ENCODE results near the gene RNF157. TPM values are rescaled to one million over a fixed set of nuclear protein-coding genes. Genes with fewer than 3 reads are reported as not detected.

Gene RNF157
- total RNA-seq, 1 experiment from 2014 or later: 11.2 TPM

DNA sequence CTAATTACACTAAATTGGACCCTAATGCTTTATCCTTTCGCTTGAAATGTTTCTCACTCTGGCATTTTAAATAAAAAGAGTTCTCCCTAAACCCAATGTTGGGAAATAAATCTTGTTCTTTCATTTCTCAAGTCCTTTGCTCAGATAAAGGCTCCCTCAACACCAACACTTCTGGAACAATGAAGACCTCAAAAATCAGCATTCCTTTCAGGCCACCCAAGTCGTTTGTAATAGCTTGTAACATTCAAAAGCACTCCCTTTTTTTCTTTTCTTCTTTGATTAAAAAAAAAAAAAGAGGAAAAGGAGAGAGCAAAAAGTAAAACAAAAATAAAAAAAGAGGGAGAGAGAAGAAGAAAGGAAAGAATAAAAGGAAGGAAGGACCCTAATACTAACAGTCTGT, 76.0 kb downstream of the RNF157 start (continued):
- no peak for TF ChIP-seq EMX1 (CRISPR knock-in tag; IDR thresholded peaks at IDR 0.05)
- no peak for TF ChIP-seq TEAD1 (CRISPR knock-in tag; IDR thresholded peaks at IDR 0.05)
- TF ChIP-seq, protein P1, sequence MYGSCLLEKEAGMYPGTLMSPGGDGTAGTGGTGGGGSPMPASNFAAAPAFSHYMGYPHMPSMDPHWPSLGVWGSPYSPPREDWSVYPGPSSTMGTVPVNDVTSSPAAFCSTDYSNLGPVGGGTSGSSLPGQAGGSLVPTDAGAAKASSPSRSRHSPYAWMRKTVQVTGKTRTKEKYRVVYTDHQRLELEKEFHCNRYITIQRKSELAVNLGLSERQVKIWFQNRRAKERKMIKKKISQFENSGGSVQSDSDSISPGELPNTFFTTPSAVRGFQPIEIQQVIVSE (CRISPR knock-in tag; IDR thresholded peaks at IDR 0.05; ENCODE audit: borderline replicate concordance): no peak
- no peak for TF ChIP-seq ZNF416 (CRISPR knock-in tag; IDR thresholded peaks at IDR 0.05)
- no peak for TF ChIP-seq TP53 (CRISPR knock-in tag; IDR thresholded peaks at IDR 0.05)
- TF ChIP-seq, protein P2, sequence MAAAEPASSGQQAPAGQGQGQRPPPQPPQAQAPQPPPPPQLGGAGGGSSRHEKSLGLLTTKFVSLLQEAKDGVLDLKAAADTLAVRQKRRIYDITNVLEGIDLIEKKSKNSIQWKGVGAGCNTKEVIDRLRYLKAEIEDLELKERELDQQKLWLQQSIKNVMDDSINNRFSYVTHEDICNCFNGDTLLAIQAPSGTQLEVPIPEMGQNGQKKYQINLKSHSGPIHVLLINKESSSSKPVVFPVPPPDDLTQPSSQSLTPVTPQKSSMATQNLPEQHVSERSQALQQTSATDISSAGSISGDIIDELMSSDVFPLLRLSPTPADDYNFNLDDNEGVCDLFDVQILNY (CRISPR knock-in tag; IDR thresholded peaks at IDR 0.05): no peak
- TF ChIP-seq, protein P3, sequence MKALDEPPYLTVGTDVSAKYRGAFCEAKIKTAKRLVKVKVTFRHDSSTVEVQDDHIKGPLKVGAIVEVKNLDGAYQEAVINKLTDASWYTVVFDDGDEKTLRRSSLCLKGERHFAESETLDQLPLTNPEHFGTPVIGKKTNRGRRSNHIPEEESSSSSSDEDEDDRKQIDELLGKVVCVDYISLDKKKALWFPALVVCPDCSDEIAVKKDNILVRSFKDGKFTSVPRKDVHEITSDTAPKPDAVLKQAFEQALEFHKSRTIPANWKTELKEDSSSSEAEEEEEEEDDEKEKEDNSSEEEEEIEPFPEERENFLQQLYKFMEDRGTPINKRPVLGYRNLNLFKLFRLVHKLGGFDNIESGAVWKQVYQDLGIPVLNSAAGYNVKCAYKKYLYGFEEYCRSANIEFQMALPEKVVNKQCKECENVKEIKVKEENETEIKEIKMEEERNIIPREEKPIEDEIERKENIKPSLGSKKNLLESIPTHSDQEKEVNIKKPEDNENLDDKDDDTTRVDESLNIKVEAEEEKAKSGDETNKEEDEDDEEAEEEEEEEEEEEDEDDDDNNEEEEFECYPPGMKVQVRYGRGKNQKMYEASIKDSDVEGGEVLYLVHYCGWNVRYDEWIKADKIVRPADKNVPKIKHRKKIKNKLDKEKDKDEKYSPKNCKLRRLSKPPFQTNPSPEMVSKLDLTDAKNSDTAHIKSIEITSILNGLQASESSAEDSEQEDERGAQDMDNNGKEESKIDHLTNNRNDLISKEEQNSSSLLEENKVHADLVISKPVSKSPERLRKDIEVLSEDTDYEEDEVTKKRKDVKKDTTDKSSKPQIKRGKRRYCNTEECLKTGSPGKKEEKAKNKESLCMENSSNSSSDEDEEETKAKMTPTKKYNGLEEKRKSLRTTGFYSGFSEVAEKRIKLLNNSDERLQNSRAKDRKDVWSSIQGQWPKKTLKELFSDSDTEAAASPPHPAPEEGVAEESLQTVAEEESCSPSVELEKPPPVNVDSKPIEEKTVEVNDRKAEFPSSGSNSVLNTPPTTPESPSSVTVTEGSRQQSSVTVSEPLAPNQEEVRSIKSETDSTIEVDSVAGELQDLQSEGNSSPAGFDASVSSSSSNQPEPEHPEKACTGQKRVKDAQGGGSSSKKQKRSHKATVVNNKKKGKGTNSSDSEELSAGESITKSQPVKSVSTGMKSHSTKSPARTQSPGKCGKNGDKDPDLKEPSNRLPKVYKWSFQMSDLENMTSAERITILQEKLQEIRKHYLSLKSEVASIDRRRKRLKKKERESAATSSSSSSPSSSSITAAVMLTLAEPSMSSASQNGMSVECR (CRISPR knock-in tag; IDR thresholded peaks at IDR 0.05; ENCODE audit: borderline replicate concordance): no peak
- TF ChIP-seq RORB (CRISPR knock-in tag; IDR thresholded peaks at IDR 0.05): no peak
- no peak for TF ChIP-seq SOX15 (CRISPR knock-in tag; IDR thresholded peaks at IDR 0.05)
- TF ChIP-seq IRF2 (CRISPR knock-in tag; IDR thresholded peaks at IDR 0.05; ENCODE audit: borderline replicate concordance, low read depth): no peak
- TF ChIP-seq ZNF219 (CRISPR knock-in tag; IDR thresholded peaks at IDR 0.05; ENCODE audit: borderline replicate concordance): no peak
- TF ChIP-seq, protein P4, sequence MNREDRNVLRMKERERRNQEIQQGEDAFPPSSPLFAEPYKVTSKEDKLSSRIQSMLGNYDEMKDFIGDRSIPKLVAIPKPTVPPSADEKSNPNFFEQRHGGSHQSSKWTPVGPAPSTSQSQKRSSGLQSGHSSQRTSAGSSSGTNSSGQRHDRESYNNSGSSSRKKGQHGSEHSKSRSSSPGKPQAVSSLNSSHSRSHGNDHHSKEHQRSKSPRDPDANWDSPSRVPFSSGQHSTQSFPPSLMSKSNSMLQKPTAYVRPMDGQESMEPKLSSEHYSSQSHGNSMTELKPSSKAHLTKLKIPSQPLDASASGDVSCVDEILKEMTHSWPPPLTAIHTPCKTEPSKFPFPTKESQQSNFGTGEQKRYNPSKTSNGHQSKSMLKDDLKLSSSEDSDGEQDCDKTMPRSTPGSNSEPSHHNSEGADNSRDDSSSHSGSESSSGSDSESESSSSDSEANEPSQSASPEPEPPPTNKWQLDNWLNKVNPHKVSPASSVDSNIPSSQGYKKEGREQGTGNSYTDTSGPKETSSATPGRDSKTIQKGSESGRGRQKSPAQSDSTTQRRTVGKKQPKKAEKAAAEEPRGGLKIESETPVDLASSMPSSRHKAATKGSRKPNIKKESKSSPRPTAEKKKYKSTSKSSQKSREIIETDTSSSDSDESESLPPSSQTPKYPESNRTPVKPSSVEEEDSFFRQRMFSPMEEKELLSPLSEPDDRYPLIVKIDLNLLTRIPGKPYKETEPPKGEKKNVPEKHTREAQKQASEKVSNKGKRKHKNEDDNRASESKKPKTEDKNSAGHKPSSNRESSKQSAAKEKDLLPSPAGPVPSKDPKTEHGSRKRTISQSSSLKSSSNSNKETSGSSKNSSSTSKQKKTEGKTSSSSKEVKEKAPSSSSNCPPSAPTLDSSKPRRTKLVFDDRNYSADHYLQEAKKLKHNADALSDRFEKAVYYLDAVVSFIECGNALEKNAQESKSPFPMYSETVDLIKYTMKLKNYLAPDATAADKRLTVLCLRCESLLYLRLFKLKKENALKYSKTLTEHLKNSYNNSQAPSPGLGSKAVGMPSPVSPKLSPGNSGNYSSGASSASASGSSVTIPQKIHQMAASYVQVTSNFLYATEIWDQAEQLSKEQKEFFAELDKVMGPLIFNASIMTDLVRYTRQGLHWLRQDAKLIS (CRISPR knock-in tag; IDR thresholded peaks at IDR 0.05; ENCODE audit: borderline replicate concordance): no peak
- TF ChIP-seq, protein P5, sequence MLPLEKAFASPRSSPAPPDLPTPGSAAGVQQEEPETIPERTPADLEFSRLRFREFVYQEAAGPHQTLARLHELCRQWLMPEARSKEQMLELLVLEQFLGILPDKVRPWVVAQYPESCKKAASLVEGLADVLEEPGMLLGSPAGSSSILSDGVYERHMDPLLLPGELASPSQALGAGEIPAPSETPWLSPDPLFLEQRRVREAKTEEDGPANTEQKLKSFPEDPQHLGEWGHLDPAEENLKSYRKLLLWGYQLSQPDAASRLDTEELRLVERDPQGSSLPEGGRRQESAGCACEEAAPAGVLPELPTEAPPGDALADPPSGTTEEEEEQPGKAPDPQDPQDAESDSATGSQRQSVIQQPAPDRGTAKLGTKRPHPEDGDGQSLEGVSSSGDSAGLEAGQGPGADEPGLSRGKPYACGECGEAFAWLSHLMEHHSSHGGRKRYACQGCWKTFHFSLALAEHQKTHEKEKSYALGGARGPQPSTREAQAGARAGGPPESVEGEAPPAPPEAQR (CRISPR knock-in tag; IDR thresholded peaks at IDR 0.05): no peak
- TF ChIP-seq, protein P6, sequence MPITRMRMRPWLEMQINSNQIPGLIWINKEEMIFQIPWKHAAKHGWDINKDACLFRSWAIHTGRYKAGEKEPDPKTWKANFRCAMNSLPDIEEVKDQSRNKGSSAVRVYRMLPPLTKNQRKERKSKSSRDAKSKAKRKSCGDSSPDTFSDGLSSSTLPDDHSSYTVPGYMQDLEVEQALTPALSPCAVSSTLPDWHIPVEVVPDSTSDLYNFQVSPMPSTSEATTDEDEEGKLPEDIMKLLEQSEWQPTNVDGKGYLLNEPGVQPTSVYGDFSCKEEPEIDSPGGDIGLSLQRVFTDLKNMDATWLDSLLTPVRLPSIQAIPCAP (CRISPR knock-in tag; IDR thresholded peaks at IDR 0.05): no peak

DNA sequence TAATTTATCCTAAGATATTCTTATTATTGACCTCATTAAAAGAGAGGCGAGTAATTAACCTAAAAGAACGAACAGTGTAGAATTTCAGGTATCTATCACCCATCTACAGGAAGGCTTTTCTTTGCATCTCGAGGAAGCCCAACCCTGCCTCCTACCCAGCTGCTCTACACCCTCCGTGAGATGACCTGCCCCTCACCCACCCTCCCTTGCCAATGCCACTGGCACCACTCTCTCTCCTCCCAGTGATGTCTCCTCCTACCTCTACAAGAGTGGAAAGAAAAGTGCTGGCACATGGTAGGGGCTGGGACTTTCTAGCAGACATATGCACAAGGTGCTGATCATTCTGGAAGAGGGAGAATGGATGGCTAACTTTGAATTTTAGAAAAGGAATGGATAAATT, 76.4 kb downstream of the RNF157 start:
- ChIA-PET POLR2A (no interaction called here), CTCF (interaction anchor here (1.8 kb wide), 2 partner anchors 18 to 43 kb away, joined by 4 to 6 read pairs; no protein-coding TSS in a partner anchor)
- Mint-ChIP-seq H3K27ac (no peak overlapping the region; the same call in 1 of the 2 replicates), H3K4me3 (no peak overlapping the region), H3K36me3 (no peaks in the 10 kb centered on the region), H3K9me3 (no peaks in the 10 kb centered on the region), H3K4me1 (peaks cover 17% of the 10 kb centered on the region), H3K27me3 (ENCODE audit: low read depth) (no peaks in the 10 kb centered on the region)
- DNase-seq (ENCODE audit: low spot score): no peak
- peak; percentile 44; the same call in 1 of the 2 replicates for ATAC-seq
- TF ChIP-seq TCF7 (CRISPR knock-in tag; IDR thresholded peaks at IDR 0.05; ENCODE audit: low read depth) (no peak), NR2C2 (CRISPR knock-in tag; IDR thresholded peaks at IDR 0.05) (no peak), SMAD4 (CRISPR knock-in tag; IDR thresholded peaks at IDR 0.05) (no peak), RELA (CRISPR knock-in tag; IDR thresholded peaks at IDR 0.05; ENCODE audit: borderline replicate concordance) (no peak)
- TF ChIP-seq, protein P7, sequence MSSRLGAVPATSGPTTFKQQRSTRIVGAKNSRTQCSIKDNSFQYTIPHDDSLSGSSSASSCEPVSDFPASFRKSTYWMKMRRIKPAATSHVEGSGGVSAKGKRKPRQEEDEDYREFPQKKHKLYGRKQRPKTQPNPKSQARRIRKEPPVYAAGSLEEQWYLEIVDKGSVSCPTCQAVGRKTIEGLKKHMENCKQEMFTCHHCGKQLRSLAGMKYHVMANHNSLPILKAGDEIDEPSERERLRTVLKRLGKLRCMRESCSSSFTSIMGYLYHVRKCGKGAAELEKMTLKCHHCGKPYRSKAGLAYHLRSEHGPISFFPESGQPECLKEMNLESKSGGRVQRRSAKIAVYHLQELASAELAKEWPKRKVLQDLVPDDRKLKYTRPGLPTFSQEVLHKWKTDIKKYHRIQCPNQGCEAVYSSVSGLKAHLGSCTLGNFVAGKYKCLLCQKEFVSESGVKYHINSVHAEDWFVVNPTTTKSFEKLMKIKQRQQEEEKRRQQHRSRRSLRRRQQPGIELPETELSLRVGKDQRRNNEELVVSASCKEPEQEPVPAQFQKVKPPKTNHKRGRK (CRISPR knock-in tag; IDR thresholded peaks at IDR 0.05; ENCODE audit: borderline replicate concordance): no peak
- TF ChIP-seq, protein P6 (CRISPR knock-in tag; IDR thresholded peaks at IDR 0.05): no peak
- TF ChIP-seq, protein P8, sequence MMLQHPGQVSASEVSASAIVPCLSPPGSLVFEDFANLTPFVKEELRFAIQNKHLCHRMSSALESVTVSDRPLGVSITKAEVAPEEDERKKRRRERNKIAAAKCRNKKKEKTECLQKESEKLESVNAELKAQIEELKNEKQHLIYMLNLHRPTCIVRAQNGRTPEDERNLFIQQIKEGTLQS (CRISPR knock-in tag; conservative IDR thresholded peaks at IDR 0.05): no peak
